Endothelial cell of umbilical vein (primary cell): ENCODE data around the gene CSF2. TPM values are rescaled to one million over a fixed set of nuclear protein-coding genes. Genes with fewer than 3 reads are reported as not detected.

Experiments
- BruUV-seq: library from RNA; stranded (reverse); fragments of 400-500 nt; replicated peaks from 2 replicates; lab custom pipeline; 2021; lab: Mats Ljungman, UMichigan
- CTCF ChIA-PET: fragments of 300-600, 350-600 bp; sonication (Branson Sonifier 250); formaldehyde crosslinking; loops from one replicate; lab custom pipeline; 2021; ENCODE audit warnings: antibody characterized with exemption, inconsistent platforms; lab: Charles Lee
- POLR2A ChIA-PET: fragments of 300-600, 350-600 bp; sonication (Branson Sonifier 250); formaldehyde crosslinking; loops from one replicate; lab custom pipeline; 2021; ENCODE audit warnings: antibody characterized with exemption, inconsistent platforms; lab: Charles Lee
- DNase-seq: peaks from one replicate; pipeline ENCODE4 v3.0.0-alpha.2; 2011; ENCODE audit warnings: low read depth, low spot score
- FAIRE-seq: peaks from 2 replicates; lab custom pipeline; 2011; peaks lifted over from hg19 to GRCh38; lab: Jason Lieb, UNC
- H2AFZ ChIP-seq: 2 replicates; pipeline ENCODE4 v1.6.0; 2012; ENCODE audit warnings: low read depth, low read length, control low read depth, inconsistent platforms
- H3K27ac ChIP-seq: 2 replicates; pipeline ENCODE4 v1.5.1; 2011; ENCODE audit warnings: low read depth, mild to moderate bottlenecking, control low read depth, low read length, moderate library complexity; ENCODE audit not compliant: insufficient read depth
- H3K27me3 ChIP-seq, 2 experiments: 2 replicates each; pipeline versions ENCODE4 v1.6.0 to v1.6.1; 2011; ENCODE audit warnings: low read length in 2 of 2, mixed read lengths in 1 of 2; ENCODE audit not compliant: control insufficient read depth in 2 of 2, insufficient read depth in 2 of 2
- H3K36me3 ChIP-seq, 2 experiments: 2 replicates in 1 of 2; 3 replicates in 1 of 2; pipeline ENCODE4 v1.5.1; 2011; ENCODE audit warnings: low read length in 2 of 2, mild to moderate bottlenecking in 1 of 2, moderate library complexity in 1 of 2; ENCODE audit not compliant: control insufficient read depth in 2 of 2, insufficient read depth in 2 of 2; ENCODE audit errors: extremely low read depth in 1 of 2
- H3K4me1 ChIP-seq: 3 replicates; pipeline ENCODE4 v1.5.1; 2011; ENCODE audit warnings: mild to moderate bottlenecking, low read length; ENCODE audit not compliant: control insufficient read depth, insufficient read depth; ENCODE audit errors: extremely low read depth
- H3K4me2 ChIP-seq: 2 replicates; pipeline ENCODE4 v1.6.1; 2011; ENCODE audit warnings: low read length, control low read depth, mixed read lengths; ENCODE audit not compliant: insufficient read depth
- H3K4me3 ChIP-seq, 3 experiments: fragments of 200-600 bp in 1 of 3; sonication (generic), shearing (Covaris generic) in 1 of 3; replicated peaks in 1 of 3; 2 replicates each; pipeline ENCODE4 v1.5.1; 2011 to 2016; ENCODE audit warnings: control low read depth in 3 of 3, low read length in 3 of 3, mild to moderate bottlenecking in 2 of 3, inconsistent platforms in 1 of 3, low read depth in 1 of 3, moderate library complexity in 1 of 3; ENCODE audit not compliant: insufficient read depth in 1 of 3
- H3K79me2 ChIP-seq: 2 replicates; pipeline ENCODE4 v1.6.0; 2012; ENCODE audit warnings: low read length, inconsistent platforms; ENCODE audit not compliant: control insufficient read depth, insufficient read depth
- H3K9ac ChIP-seq: replicated peaks from 2 replicates; pipeline ENCODE3; 2011; ENCODE audit warnings: low read length, control low read depth; ENCODE audit not compliant: insufficient read depth; ENCODE audit errors: extremely low read depth
- H3K9me1 ChIP-seq: replicated peaks from 3 replicates; pipeline ENCODE4 v1.6.0; 2011; ENCODE audit warnings: mild to moderate bottlenecking, low read length; ENCODE audit not compliant: control insufficient read depth, insufficient read depth; ENCODE audit errors: extremely low read depth
- H3K9me3 ChIP-seq: replicated peaks from 2 replicates; pipeline ENCODE4 v1.5.1; 2012; ENCODE audit warnings: low read length, inconsistent platforms; ENCODE audit not compliant: control insufficient read depth, insufficient read depth
- H4K20me1 ChIP-seq: replicated peaks from 2 replicates; pipeline ENCODE3; 2011; ENCODE audit warnings: mild to moderate bottlenecking, low read length; ENCODE audit not compliant: control insufficient read depth, insufficient read depth; ENCODE audit errors: extremely low read depth
- EZH2 ChIP-seq: IDR thresholded peaks from 2 replicates; pipeline ENCODE4 v1.6.1; 2012; ENCODE audit warnings: borderline replicate concordance, low read depth, mild to moderate bottlenecking, moderate library complexity, low read length, inconsistent platforms; ENCODE audit not compliant: severe bottlenecking
- FOS ChIP-seq: IDR thresholded peaks from 2 replicates; pipeline ENCODE4 v1.6.1; 2011; ENCODE audit warnings: mild to moderate bottlenecking, low read length, moderate library complexity, borderline replicate concordance; ENCODE audit not compliant: insufficient read depth
- GATA2 ChIP-seq: IDR thresholded peaks from 2 replicates; pipeline ENCODE4 v1.7.0; 2011; ENCODE audit warnings: low read depth, mild to moderate bottlenecking, moderate library complexity, mixed read lengths, low read length; ENCODE audit not compliant: insufficient read length, insufficient read depth
- JUN ChIP-seq: IDR thresholded peaks from 2 replicates; pipeline ENCODE4 v1.6.1; 2011; ENCODE audit warnings: borderline replicate concordance, low read depth; ENCODE audit not compliant: insufficient read length, insufficient read depth
- MYC ChIP-seq: IDR thresholded peaks from one replicate; pipeline ENCODE4 v1.6.1; 2011; ENCODE audit warnings: mild to moderate bottlenecking, low read depth, low read length
- POLR2A ChIP-seq: IDR thresholded peaks from 2 replicates; pipeline ENCODE4 v1.6.1; 2012; ENCODE audit warnings: low read depth, mild to moderate bottlenecking, control low read depth, low read length
- POLR2AphosphoS5 ChIP-seq: IDR thresholded peaks from 2 replicates; pipeline ENCODE4 v1.6.1; 2012; ENCODE audit warnings: low read depth, mild to moderate bottlenecking, control low read depth, low read length, moderate library complexity; ENCODE audit not compliant: insufficient read depth
- dilution Hi-C: fragments of 300-500 bp; cut with MboI; formaldehyde crosslinking; loops from one replicate; pipeline ENCODE4 v1.15.0; 2019; ENCODE audit warnings: low sequenced_read_pairs; ENCODE audit not compliant: extremely low pct_ligation_motif_present
- intact Hi-C: fragments of 100-400 bp; cut with micrococcal nuclease; formaldehyde crosslinking; loops from one replicate; pipeline ENCODE4 v1.10.0; 2022
- polyA plus RNA-seq, 4 experiments: library from polyadenylated mRNA; depleted of rRNA in 3 of 4; stranded (reverse) in 3 of 4; unstranded in 1 of 4; fragments of >200 nt; gene quantifications; 2 replicates each; pipeline versions ENCODE4 v1.2.1 to v1.2.3, GENCODE V29; 2011 to 2012; ENCODE audit warnings: missing spikeins in 1 of 4
- total RNA-seq: library from RNA; stranded (reverse); gene quantifications from 2 replicates; pipeline ENCODE4 v1.2.3, GENCODE V29; 2021
- TF ChIP-seq, protein P1 (sequence below), 2 donors: IDR thresholded peaks; 1 replicate in 1 of 2; 2 replicates in 1 of 2; pipeline ENCODE4 v1.5.1; 2011; ENCODE audit warnings: low read length in 2 of 2, mild to moderate bottlenecking in 2 of 2, moderate library complexity in 2 of 2, control low read depth in 1 of 2, inconsistent platforms in 1 of 2, low read depth in 1 of 2; ENCODE audit not compliant: insufficient read depth in 1 of 2; ENCODE audit errors: extremely low read depth in 1 of 2
- TF ChIP-seq, protein P2 (sequence below): IDR thresholded peaks from 2 replicates; pipeline ENCODE4 v1.6.1; 2011; ENCODE audit not compliant: insufficient read depth, insufficient read length

The CSF2 gene
- total and polyA plus RNA-seq, 2 donors (not counting 3 experiments of a cell fraction or from before 2014, with no cell fraction given): not detected

GRCh38 chr5:132069561-132069960, 4.0 kb upstream of the CSF2 start:
- dilution Hi-C loops (no loop called here), intact Hi-C loops (no loop called here)
- Histone ChIP-seq H3K27ac (no peak overlapping the region), H3K27me3 (no peaks in the 10 kb centered on the region), H3K9me1 (no peaks in the 10 kb centered on the region), H2AFZ (no peak overlapping the region), H3K4me1 (peaks cover 26% of the 10 kb centered on the region), H3K79me2 (no peaks in the 10 kb centered on the region), H3K4me3 (no peak overlapping the region), H3K4me2 (no peak overlapping the region), H3K36me3 (no peaks in the 10 kb centered on the region), H4K20me1 (no peaks in the 10 kb centered on the region), H3K9me3 (no peaks in the 10 kb centered on the region), H3K9ac (no peak overlapping the region)
- DNase-seq: no peak
- CTCF ChIA-PET: interaction anchor here (1.8 kb wide), 1 partner anchor 65 kb away, joined by 6 read pairs; no protein-coding TSS in a partner anchor
- no peak for FAIRE-seq
- TF ChIP-seq GATA2: no peak
- no TSS peak for BruUV-seq
- POLR2A ChIA-PET: no interaction called here

- POLR2A ChIA-PET: no interaction called here
- DNase-seq (no peak), FAIRE-seq (no peak)
- Histone ChIP-seq H3K4me1 (peaks cover 26% of the 10 kb centered on the region), H3K27me3 (no peaks in the 10 kb centered on the region), H4K20me1 (no peaks in the 10 kb centered on the region), H3K27ac (no peak overlapping the region), H3K9ac (no peak overlapping the region), H3K79me2 (no peaks in the 10 kb centered on the region), H3K4me2 (no peak overlapping the region), H2AFZ (no peak overlapping the region), H3K9me1 (no peaks in the 10 kb centered on the region), H3K36me3 (no peaks in the 10 kb centered on the region), H3K9me3 (no peaks in the 10 kb centered on the region), H3K4me3 (no peak overlapping the region)
- no TSS peak for BruUV-seq
- intact Hi-C loops: no loop called here
- CTCF ChIA-PET: interaction anchor here (1.8 kb wide), 1 partner anchor 65 kb away, joined by 6 read pairs; no protein-coding TSS in a partner anchor
- dilution Hi-C loops: no loop called here
- TF ChIP-seq JUN (no peak), MYC (no peak), EZH2 (no peak), GATA2 (no peak), POLR2AphosphoS5 (no peak), FOS (no peak), POLR2A (no peak)
- TF ChIP-seq, protein P1, sequence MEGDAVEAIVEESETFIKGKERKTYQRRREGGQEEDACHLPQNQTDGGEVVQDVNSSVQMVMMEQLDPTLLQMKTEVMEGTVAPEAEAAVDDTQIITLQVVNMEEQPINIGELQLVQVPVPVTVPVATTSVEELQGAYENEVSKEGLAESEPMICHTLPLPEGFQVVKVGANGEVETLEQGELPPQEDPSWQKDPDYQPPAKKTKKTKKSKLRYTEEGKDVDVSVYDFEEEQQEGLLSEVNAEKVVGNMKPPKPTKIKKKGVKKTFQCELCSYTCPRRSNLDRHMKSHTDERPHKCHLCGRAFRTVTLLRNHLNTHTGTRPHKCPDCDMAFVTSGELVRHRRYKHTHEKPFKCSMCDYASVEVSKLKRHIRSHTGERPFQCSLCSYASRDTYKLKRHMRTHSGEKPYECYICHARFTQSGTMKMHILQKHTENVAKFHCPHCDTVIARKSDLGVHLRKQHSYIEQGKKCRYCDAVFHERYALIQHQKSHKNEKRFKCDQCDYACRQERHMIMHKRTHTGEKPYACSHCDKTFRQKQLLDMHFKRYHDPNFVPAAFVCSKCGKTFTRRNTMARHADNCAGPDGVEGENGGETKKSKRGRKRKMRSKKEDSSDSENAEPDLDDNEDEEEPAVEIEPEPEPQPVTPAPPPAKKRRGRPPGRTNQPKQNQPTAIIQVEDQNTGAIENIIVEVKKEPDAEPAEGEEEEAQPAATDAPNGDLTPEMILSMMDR (IDR thresholded peaks at IDR 0.05; ENCODE audit: extremely low read depth in 1 of 2, insufficient read depth in 1 of 2, low read depth in 1 of 2, low read length in 2 of 2): no peak
- TF ChIP-seq, protein P2, sequence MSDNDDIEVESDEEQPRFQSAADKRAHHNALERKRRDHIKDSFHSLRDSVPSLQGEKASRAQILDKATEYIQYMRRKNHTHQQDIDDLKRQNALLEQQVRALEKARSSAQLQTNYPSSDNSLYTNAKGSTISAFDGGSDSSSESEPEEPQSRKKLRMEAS: no peak
These were observed 3.6 kb upstream of the CSF2 start for GRCh38 chr5:132069994-132070393.
